PC-3 (cell line): ENCODE data around the gene EFNB1.

Experiments
- EZH2 ChIP-seq: fragments of 300-600 bp; sonication (generic); IDR thresholded peaks from one replicate; pipeline ENCODE4 v1.6.1; 2017; ENCODE audit warnings: antibody characterized with exemption, mild to moderate bottlenecking, low read length; ENCODE audit not compliant: unreplicated experiment
- TF ChIP-seq, protein P1 (sequence below): fragments of 300-600 bp; sonication (generic); conservative IDR thresholded peaks from 2 replicates; pipeline ENCODE4 v1.5.1; 2017; ENCODE audit warnings: antibody characterized with exemption, low read depth, mild to moderate bottlenecking, low read length

DNA sequence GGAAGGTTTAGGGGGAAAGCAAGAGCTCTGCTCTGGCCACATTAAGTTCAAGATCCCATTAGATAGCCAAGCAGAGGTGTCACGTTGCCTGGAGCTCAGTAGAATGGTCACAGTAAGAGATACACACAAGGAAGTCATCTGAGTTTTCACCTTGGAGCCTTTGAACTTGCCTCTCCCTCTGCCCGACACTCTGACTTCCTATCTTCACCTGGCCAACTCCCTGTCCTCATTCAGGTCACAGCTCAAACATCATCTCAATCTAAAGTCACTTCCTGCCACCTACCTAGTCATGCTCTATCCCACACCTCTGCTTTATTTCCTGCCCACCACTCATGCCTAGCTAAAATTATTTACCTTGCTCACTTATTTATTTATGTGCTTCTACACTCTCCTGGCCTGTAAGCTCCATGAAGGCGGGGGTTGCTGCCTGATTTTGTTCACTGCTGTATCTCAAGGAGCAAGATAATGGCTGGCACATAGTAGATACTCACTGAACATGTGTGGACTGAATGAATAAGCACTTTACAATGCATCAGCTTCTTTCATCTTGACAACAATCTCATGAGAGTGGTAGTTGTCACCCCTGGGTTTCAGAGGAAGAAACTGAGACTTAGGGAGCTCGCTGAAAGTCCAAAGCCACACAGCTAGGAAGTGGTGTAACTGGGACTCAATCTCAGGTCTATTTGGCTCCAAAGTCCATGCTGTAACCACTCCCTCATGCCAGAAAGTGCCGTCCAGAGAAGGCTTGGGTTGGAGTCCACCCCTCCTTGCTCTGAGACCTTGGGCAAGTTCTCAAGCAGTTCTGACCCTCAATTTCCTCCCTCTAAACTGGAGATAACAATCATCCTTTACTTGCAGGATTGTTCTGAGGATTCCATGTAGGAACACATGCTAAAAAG lies 40.3 kb downstream of the EFNB1 start:
- TF ChIP-seq, protein P1, sequence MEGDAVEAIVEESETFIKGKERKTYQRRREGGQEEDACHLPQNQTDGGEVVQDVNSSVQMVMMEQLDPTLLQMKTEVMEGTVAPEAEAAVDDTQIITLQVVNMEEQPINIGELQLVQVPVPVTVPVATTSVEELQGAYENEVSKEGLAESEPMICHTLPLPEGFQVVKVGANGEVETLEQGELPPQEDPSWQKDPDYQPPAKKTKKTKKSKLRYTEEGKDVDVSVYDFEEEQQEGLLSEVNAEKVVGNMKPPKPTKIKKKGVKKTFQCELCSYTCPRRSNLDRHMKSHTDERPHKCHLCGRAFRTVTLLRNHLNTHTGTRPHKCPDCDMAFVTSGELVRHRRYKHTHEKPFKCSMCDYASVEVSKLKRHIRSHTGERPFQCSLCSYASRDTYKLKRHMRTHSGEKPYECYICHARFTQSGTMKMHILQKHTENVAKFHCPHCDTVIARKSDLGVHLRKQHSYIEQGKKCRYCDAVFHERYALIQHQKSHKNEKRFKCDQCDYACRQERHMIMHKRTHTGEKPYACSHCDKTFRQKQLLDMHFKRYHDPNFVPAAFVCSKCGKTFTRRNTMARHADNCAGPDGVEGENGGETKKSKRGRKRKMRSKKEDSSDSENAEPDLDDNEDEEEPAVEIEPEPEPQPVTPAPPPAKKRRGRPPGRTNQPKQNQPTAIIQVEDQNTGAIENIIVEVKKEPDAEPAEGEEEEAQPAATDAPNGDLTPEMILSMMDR, result no peak
- TF ChIP-seq EZH2, result no peak
